ENCODE measurements around the gene PRKG1. TPM values are rescaled to one million over a fixed set of nuclear protein-coding genes. Genes with fewer than 3 reads are reported as not detected.

PRKG1 gene
- total RNA-seq, 4 donors from 2014 or later = 26.5 to 72.3 (median 58.1) TPM

DNA sequence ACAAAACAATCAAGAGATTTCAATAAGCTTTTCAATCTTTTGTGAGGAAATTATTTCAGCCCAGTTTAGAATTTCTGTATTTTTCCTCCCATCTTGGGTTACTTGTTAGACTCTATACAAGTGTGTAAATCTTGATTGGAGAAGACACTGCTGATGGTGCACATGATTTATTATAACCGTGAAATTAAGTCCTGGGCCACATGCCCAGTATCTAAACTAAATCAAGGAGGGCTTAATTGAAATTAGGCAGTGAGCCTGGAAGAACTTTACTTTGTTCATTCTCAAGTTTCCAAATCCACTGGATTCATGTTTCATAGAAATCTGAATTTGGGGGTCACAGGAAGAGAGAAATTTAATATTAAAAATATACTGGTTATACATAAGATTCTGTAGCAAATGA lies 580.6 kb downstream of the PRKG1 start:
- no peaks in the 10 kb centered on the region for H3K36me3 ChIP-seq
- TF ChIP-seq, protein P1, sequence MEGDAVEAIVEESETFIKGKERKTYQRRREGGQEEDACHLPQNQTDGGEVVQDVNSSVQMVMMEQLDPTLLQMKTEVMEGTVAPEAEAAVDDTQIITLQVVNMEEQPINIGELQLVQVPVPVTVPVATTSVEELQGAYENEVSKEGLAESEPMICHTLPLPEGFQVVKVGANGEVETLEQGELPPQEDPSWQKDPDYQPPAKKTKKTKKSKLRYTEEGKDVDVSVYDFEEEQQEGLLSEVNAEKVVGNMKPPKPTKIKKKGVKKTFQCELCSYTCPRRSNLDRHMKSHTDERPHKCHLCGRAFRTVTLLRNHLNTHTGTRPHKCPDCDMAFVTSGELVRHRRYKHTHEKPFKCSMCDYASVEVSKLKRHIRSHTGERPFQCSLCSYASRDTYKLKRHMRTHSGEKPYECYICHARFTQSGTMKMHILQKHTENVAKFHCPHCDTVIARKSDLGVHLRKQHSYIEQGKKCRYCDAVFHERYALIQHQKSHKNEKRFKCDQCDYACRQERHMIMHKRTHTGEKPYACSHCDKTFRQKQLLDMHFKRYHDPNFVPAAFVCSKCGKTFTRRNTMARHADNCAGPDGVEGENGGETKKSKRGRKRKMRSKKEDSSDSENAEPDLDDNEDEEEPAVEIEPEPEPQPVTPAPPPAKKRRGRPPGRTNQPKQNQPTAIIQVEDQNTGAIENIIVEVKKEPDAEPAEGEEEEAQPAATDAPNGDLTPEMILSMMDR (IDR thresholded peaks at IDR 0.05) = no peak
- TF ChIP-seq POLR2A (IDR thresholded peaks at IDR 0.05) = no peak
- DNase-seq = no peak
- no peaks in the 10 kb centered on the region for H3K27me3 ChIP-seq
- intact Hi-C loops (cut with DNase I) = no loop called here
- 44 to 77% methylated on average over 1 of the region's 1 CpG for WGBS, 2 donors
- no peaks in the 10 kb centered on the region for H3K4me1 ChIP-seq
- no peak overlapping the region for H3K4me3 ChIP-seq (replicated peaks in 1 of 3)
- H3K27ac ChIP-seq = no peak overlapping the region
- no peaks in the 10 kb centered on the region for H3K9me3 ChIP-seq

GRCh38 chr10:51656503-51656902 lies 582.2 kb downstream of the PRKG1 start:
- H3K4me1 ChIP-seq = no peaks in the 10 kb centered on the region

GRCh38 chr10:51658000-51658399 lies 583.7 kb downstream of the PRKG1 start:
- intact Hi-C loops (cut with DNase I) = no loop called here
- WGBS, 2 donors = 78 to 85% methylated on average over 2 of the region's 2 CpGs

More at GRCh38 chr10:51656503-51656902, 582.2 kb downstream of the PRKG1 start:
- H3K9me3 ChIP-seq = no peaks in the 10 kb centered on the region
- no peak for TF ChIP-seq POLR2A (IDR thresholded peaks at IDR 0.05)
- TF ChIP-seq, protein P1 (IDR thresholded peaks at IDR 0.05) = no peak
- no peaks in the 10 kb centered on the region for H3K36me3 ChIP-seq
- H3K27me3 ChIP-seq = no peaks in the 10 kb centered on the region
- no peak for DNase-seq
- H3K4me3 ChIP-seq (replicated peaks in 1 of 3) = no peak overlapping the region
- 92 to 94% methylated on average over 3 of the region's 3 CpGs for WGBS, 2 donors
- intact Hi-C loops (cut with DNase I) = no loop called here
- H3K27ac ChIP-seq = no peak overlapping the region

DNA sequence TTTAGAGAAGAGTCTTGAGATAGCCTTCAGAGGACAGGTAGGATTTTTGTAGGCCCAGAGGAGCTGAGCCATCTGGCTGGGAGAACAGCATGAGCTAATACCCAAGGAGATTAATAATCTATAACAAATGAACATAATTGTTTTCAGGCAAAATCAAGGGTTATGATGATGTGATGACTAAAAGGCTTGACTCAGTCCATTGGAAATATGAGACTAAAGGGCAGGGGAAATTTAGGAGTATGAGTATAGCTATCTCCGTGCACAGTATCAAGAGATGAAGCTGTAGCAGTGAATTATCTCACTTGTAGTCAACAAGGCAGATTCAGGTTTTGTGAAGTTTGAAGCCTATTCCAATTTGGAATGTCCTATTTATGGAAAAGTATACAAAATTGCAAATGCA lies 585.1 kb downstream of the PRKG1 start:
- intact Hi-C loops (cut with DNase I) = no loop called here
- H3K4me3 ChIP-seq (replicated peaks in 1 of 3) = no peak overlapping the region
- H3K27me3 ChIP-seq = no peaks in the 10 kb centered on the region
- H3K9me3 ChIP-seq = no peaks in the 10 kb centered on the region
- 83 to 95% methylated on average over 1 of the region's 1 CpG for WGBS, 2 donors
- no peaks in the 10 kb centered on the region for H3K36me3 ChIP-seq
- no peak overlapping the region for H3K27ac ChIP-seq
- H3K4me1 ChIP-seq = no peaks in the 10 kb centered on the region
- DNase-seq = no peak
- no peak for TF ChIP-seq POLR2A (IDR thresholded peaks at IDR 0.05)
- TF ChIP-seq, protein P1 (IDR thresholded peaks at IDR 0.05) = no peak

More at GRCh38 chr10:51658000-51658399, 583.7 kb downstream of the PRKG1 start:
- no peaks in the 10 kb centered on the region for H3K36me3 ChIP-seq
- no peak for DNase-seq
- no peak overlapping the region for H3K27ac ChIP-seq
- no peaks in the 10 kb centered on the region for H3K4me1 ChIP-seq
- TF ChIP-seq, protein P1 (IDR thresholded peaks at IDR 0.05) = no peak
- no peak for TF ChIP-seq POLR2A (IDR thresholded peaks at IDR 0.05)
- no peak overlapping the region for H3K4me3 ChIP-seq (replicated peaks in 1 of 3)
- H3K9me3 ChIP-seq = no peaks in the 10 kb centered on the region
- no peaks in the 10 kb centered on the region for H3K27me3 ChIP-seq

DNA sequence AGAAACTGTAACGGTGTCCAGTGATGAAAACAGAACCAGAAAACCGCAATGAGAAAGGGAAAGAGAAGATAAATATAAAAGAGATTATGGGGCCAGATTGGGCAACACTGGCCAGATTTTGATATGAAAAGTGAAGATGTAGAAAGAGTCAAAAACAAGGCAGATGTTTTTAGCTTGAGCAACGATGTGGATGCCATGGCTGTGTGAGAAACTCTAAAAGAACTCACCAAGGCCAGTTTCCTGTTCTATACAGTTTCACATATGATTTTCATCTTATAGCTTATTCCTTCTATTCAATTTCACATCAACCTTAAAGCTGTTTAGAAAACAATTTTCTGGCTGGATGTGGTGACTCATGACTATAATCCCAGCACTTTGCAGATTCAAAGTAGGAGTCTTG lies 588.8 kb downstream of the PRKG1 start:
- no peak overlapping the region for H3K4me3 ChIP-seq (replicated peaks in 1 of 3)
- H3K36me3 ChIP-seq = no peaks in the 10 kb centered on the region
- no peak overlapping the region for H3K27ac ChIP-seq
- WGBS, 2 donors = 92 to 94% methylated on average over 3 of the region's 3 CpGs
- no peaks in the 10 kb centered on the region for H3K27me3 ChIP-seq
- H3K9me3 ChIP-seq = no peaks in the 10 kb centered on the region
- DNase-seq = no peak
- no peaks in the 10 kb centered on the region for H3K4me1 ChIP-seq
- TF ChIP-seq, protein P1 (IDR thresholded peaks at IDR 0.05) = no peak
- TF ChIP-seq POLR2A (IDR thresholded peaks at IDR 0.05) = no peak
- intact Hi-C loops (cut with DNase I) = no loop called here
